DOHH2 (cell line): ENCODE results near the gene NDUFA5.
"Not testable (repeated sequence)": the region's sequence is repeated elsewhere in the genome, so short reads cannot be mapped to it uniquely, and the experiment has no call there.

Experiments
- H3F3A ChIP-seq: fragments of 200-600 bp; sonication (generic), shearing (Covaris generic); 2 replicates; pipeline ENCODE4 v1.6.0; 2016; ENCODE audit warnings: antibody characterized with exemption, mild to moderate bottlenecking; ENCODE audit not compliant: control insufficient read depth, insufficient read depth
- H3K27ac ChIP-seq: fragments of 200-600 bp; sonication (generic); 2 replicates; pipeline ENCODE4 v1.5.1; 2014; ENCODE audit warnings: low read depth, mild to moderate bottlenecking, low read length, moderate library complexity
- H3K27me3 ChIP-seq: fragments of 200-600 bp; sonication (generic); 2 replicates; pipeline ENCODE4 v1.6.1; 2014; ENCODE audit warnings: mild to moderate bottlenecking, low read length, mixed read lengths; ENCODE audit not compliant: control insufficient read depth
- H3K36me3 ChIP-seq: fragments of 200-600 bp; sonication (generic); 2 replicates; pipeline ENCODE4 v1.6.1; 2014; ENCODE audit warnings: mild to moderate bottlenecking, low read length, moderate library complexity, mixed read lengths; ENCODE audit not compliant: control insufficient read depth
- H3K4me1 ChIP-seq: fragments of 200-600 bp; sonication (generic); 2 replicates; pipeline ENCODE4 v1.6.1; 2014; ENCODE audit warnings: mild to moderate bottlenecking, low read length, mixed read lengths; ENCODE audit not compliant: control insufficient read depth
- H3K4me2 ChIP-seq: fragments of 200-600 bp; sonication (generic); 2 replicates; pipeline ENCODE4 v1.6.0; 2014; ENCODE audit warnings: mild to moderate bottlenecking, low read length, moderate library complexity
- H3K4me3 ChIP-seq: fragments of 200-600 bp; sonication (generic); 2 replicates; pipeline ENCODE4 v1.5.1; 2014; ENCODE audit warnings: mild to moderate bottlenecking, low read length, mixed read lengths
- H3K79me2 ChIP-seq: fragments of 200-600 bp; sonication (generic); 2 replicates; pipeline ENCODE4 v1.6.1; 2014; ENCODE audit warnings: mild to moderate bottlenecking, low read length, mixed read lengths; ENCODE audit not compliant: control insufficient read depth
- H3K9me2 ChIP-seq: fragments of 200-600 bp; sonication (generic); replicated peaks from 2 replicates; pipeline ENCODE4 v1.6.1; 2014; ENCODE audit warnings: mild to moderate bottlenecking, low read length, mixed read lengths; ENCODE audit not compliant: control insufficient read depth
- H3K9me3 ChIP-seq: fragments of 200-600 bp; sonication (generic); 2 replicates; pipeline ENCODE4 v1.6.1; 2014; ENCODE audit warnings: antibody characterized with exemption, low read length, mixed read lengths; ENCODE audit not compliant: control insufficient read depth, insufficient read depth
- H4K20me1 ChIP-seq: fragments of 200-600 bp; sonication (generic); 2 replicates; pipeline ENCODE4 v1.6.0; 2014; ENCODE audit warnings: low read depth, mild to moderate bottlenecking, antibody characterized with exemption, low read length, moderate library complexity; ENCODE audit not compliant: control insufficient read depth, insufficient read depth
- EZH2phosphoT487 ChIP-seq: fragments of 200-600 bp; sonication (generic); IDR thresholded peaks from 2 replicates; pipeline ENCODE4 v1.6.1; 2017; ENCODE audit warnings: borderline replicate concordance, mild to moderate bottlenecking, antibody characterized with exemption, low read length, moderate library complexity, mixed read lengths
- TF ChIP-seq, protein P1 (sequence below): fragments of 200-600 bp; sonication (generic); IDR thresholded peaks from one replicate; pipeline ENCODE4 v1.5.1; 2014; ENCODE audit warnings: antibody characterized with exemption, mild to moderate bottlenecking, low read depth, low read length; ENCODE audit not compliant: poor library complexity, severe bottlenecking

NDUFA5 gene

DNA sequence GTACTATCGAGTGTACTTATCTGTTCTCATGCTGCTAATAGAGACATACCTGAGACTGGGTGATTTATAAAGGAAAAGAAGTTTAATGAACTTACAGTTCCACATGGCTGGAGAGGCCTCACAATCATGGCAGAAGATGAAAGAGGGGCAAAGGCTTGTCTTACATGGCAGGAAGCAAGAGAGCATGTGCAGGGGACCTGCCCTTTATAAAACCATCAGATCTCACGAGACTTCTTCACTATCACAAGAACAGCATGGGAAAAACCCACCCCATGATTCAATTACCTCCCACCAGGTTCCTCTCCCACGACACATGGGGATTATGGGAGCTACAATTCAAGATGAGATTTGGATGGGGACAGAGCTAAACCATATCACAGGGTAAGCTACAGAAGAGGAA lies 4.5 kb downstream of the NDUFA5 start:
- Histone ChIP-seq H3K27ac (no peak overlapping the region), H3K27me3 (no peaks in the 10 kb centered on the region), H3K4me1 (peaks cover 19% of the 10 kb centered on the region), H3K4me3 (no peak overlapping the region), H3K4me2 (no peak overlapping the region), H3F3A (0 out of 2 replicates have a peak, but pooled peaks cover 3% of the 10 kb centered on the region), H3K79me2 (peaks cover 54% of the 10 kb centered on the region), H4K20me1 (no peaks in the 10 kb centered on the region), H3K36me3 (peaks cover 69% of the 10 kb centered on the region), H3K9me2 (no peaks in the 10 kb centered on the region), H3K9me3 (no peaks in the 10 kb centered on the region)
- TF ChIP-seq, protein P1, sequence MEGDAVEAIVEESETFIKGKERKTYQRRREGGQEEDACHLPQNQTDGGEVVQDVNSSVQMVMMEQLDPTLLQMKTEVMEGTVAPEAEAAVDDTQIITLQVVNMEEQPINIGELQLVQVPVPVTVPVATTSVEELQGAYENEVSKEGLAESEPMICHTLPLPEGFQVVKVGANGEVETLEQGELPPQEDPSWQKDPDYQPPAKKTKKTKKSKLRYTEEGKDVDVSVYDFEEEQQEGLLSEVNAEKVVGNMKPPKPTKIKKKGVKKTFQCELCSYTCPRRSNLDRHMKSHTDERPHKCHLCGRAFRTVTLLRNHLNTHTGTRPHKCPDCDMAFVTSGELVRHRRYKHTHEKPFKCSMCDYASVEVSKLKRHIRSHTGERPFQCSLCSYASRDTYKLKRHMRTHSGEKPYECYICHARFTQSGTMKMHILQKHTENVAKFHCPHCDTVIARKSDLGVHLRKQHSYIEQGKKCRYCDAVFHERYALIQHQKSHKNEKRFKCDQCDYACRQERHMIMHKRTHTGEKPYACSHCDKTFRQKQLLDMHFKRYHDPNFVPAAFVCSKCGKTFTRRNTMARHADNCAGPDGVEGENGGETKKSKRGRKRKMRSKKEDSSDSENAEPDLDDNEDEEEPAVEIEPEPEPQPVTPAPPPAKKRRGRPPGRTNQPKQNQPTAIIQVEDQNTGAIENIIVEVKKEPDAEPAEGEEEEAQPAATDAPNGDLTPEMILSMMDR: no peak
- no peak for TF ChIP-seq EZH2phosphoT487

GRCh38 chr7:123552641-123553040 lies 5.0 kb downstream of the NDUFA5 start:
- peaks cover 56% of the 10 kb centered on the region for H3K79me2 ChIP-seq
- no peaks in the 10 kb centered on the region for H3K9me3 ChIP-seq
- no peak overlapping the region for H3K27ac ChIP-seq
- no peak overlapping the region for H3K4me2 ChIP-seq
- no peak overlapping the region for H3K4me3 ChIP-seq
- H3K36me3 ChIP-seq: peaks cover 74% of the 10 kb centered on the region
- no peaks in the 10 kb centered on the region for H3K27me3 ChIP-seq
- H3F3A ChIP-seq: 0 out of 2 replicates have a peak, but pooled peaks cover 3% of the 10 kb centered on the region
- TF ChIP-seq EZH2phosphoT487: no peak
- TF ChIP-seq, protein P1: no peak
- H4K20me1 ChIP-seq: no peaks in the 10 kb centered on the region
- no peaks in the 10 kb centered on the region for H3K9me2 ChIP-seq
- H3K4me1 ChIP-seq: peaks cover 17% of the 10 kb centered on the region

DNA sequence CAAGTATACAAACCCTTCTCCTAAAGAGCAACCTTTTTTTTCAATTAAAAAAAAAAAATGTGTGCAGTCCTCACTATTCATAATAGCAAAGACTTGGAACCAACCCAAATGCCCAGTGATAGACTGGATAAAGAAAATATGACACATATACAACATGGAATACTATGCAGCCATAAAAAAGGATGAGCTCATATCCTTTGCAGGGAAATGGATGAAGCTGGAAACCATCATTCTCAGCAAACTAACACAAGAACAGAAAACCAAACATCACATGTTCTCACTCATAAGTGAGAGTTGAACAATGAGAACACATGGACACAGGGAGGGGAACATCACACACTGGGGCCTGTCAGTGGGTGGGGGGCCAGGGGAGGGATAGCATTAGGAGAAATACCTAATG lies 5.5 kb downstream of the NDUFA5 start:
- not testable (repeated sequence) for H3F3A ChIP-seq, H3K27me3 ChIP-seq, H4K20me1 ChIP-seq, H3K9me2 ChIP-seq, H3K4me2 ChIP-seq, H3K9me3 ChIP-seq, H3K27ac ChIP-seq, H3K4me3 ChIP-seq
- peaks cover 57% of the 10 kb centered on the region for H3K79me2 ChIP-seq
- peaks cover 75% of the 10 kb centered on the region for H3K36me3 ChIP-seq
- H3K4me1 ChIP-seq: peaks cover 17% of the 10 kb centered on the region

GRCh38 chr7:123548406-123548805 lies 9.2 kb downstream of the NDUFA5 start:
- H3K4me1 ChIP-seq: no peaks in the 10 kb centered on the region
- H3K79me2 ChIP-seq: peaks cover 30% of the 10 kb centered on the region
- peaks cover 65% of the 10 kb centered on the region for H3K36me3 ChIP-seq
- H3K9me3 ChIP-seq: no peaks in the 10 kb centered on the region
- H3K4me2 ChIP-seq: no peak overlapping the region
- TF ChIP-seq, protein P1: no peak
- no peak for TF ChIP-seq EZH2phosphoT487
- H3F3A ChIP-seq: 0 out of 2 replicates have a peak, but pooled peaks cover 3% of the 10 kb centered on the region
- H3K4me3 ChIP-seq: no peak overlapping the region
- H3K9me2 ChIP-seq: no peaks in the 10 kb centered on the region
- H3K27me3 ChIP-seq: no peaks in the 10 kb centered on the region
- H3K27ac ChIP-seq: no peak overlapping the region
- H4K20me1 ChIP-seq: no peaks in the 10 kb centered on the region
